GM23338 (cell line): ENCODE data around the gene TMEM176B. TPM values are rescaled to one million over a fixed set of nuclear protein-coding genes. Genes with fewer than 3 reads are reported as not detected.

ENCODE experiments used
- ATAC-seq: fragments of 200-7000 bp; cut with Tn5 transposase; 3 replicates; pipeline ENCODE4 v1.9.1; 2020
- DNase-seq: peaks from one replicate; pipeline ENCODE4 v3.0.0-alpha.2; 2015; ENCODE audit warnings: low spot score
- H2AFZ ChIP-seq: fragments of 200-600 bp; sonication (generic); 2 replicates; pipeline ENCODE4 v1.8.0; 2016; ENCODE audit warnings: antibody characterized with exemption, mild to moderate bottlenecking, moderate library complexity
- H3F3A ChIP-seq: fragments of 200-600 bp; sonication (generic); replicated peaks from 2 replicates; pipeline ENCODE4 v1.8.0; 2017; ENCODE audit warnings: antibody characterized with exemption, mixed run types, low read depth
- H3K27ac ChIP-seq: fragments of 200-600 bp; sonication (generic); 2 replicates; pipeline ENCODE4 v1.6.1; 2016; ENCODE audit warnings: low read depth
- H3K27me3 ChIP-seq: fragments of 200-600 bp; sonication (generic); 2 replicates; pipeline ENCODE4 v1.8.0; 2016; ENCODE audit warnings: mild to moderate bottlenecking, mixed run types, moderate library complexity; ENCODE audit not compliant: insufficient read depth
- H3K36me3 ChIP-seq: fragments of 200-600 bp; sonication (generic); 2 replicates; pipeline ENCODE4 v1.8.0; 2016; ENCODE audit warnings: mild to moderate bottlenecking; ENCODE audit not compliant: insufficient read depth
- H3K4me1 ChIP-seq: fragments of 200-600 bp; sonication (generic); 2 replicates; pipeline ENCODE4 v1.8.0; 2016; ENCODE audit warnings: mild to moderate bottlenecking, moderate library complexity; ENCODE audit not compliant: insufficient read depth
- H3K4me2 ChIP-seq: fragments of 200-600 bp; sonication (generic); 2 replicates; pipeline ENCODE4 v1.7.1; 2017; ENCODE audit warnings: mixed run types
- H3K4me3 ChIP-seq: fragments of 200-600 bp; sonication (generic); 2 replicates; pipeline ENCODE4 v1.6.1; 2016; ENCODE audit warnings: mixed run types
- H3K79me2 ChIP-seq: fragments of 200-600 bp; sonication (generic); replicated peaks from 2 replicates; pipeline ENCODE4 v1.8.0; 2017; ENCODE audit warnings: mild to moderate bottlenecking; ENCODE audit not compliant: insufficient read depth
- H3K9me2 ChIP-seq: fragments of 200-600 bp; sonication (generic); 2 replicates; pipeline ENCODE4 v1.8.0; 2017; ENCODE audit not compliant: insufficient read depth
- H4K20me1 ChIP-seq: fragments of 200-600 bp; sonication (generic); replicated peaks from 2 replicates; pipeline ENCODE4 v1.8.0; 2017; ENCODE audit warnings: mild to moderate bottlenecking; ENCODE audit not compliant: insufficient read depth
- H3K27ac Mint-ChIP-seq: 2 replicates; pipeline ENCODE4 v1.8.0; 2020; ENCODE audit warnings: inconsistent platforms, mild to moderate bottlenecking, moderate library complexity, mixed read lengths
- H3K27me3 Mint-ChIP-seq: 3 replicates; pipeline ENCODE4 v1.8.0; 2022; ENCODE audit warnings: low read depth, mild to moderate bottlenecking, moderate library complexity, mixed read lengths, inconsistent platforms; ENCODE audit not compliant: insufficient read depth, poor library complexity
- H3K36me3 Mint-ChIP-seq: 3 replicates; pipeline ENCODE4 v1.8.0; 2021; ENCODE audit warnings: low read depth, mild to moderate bottlenecking, inconsistent platforms, moderate library complexity, mixed read lengths
- H3K4me1 Mint-ChIP-seq: 3 replicates; pipeline ENCODE4 v1.8.0; 2020; ENCODE audit warnings: mild to moderate bottlenecking, inconsistent platforms, mixed read lengths
- H3K4me3 Mint-ChIP-seq: 3 replicates; pipeline ENCODE4 v1.8.0; 2021; ENCODE audit warnings: moderate library complexity, mild to moderate bottlenecking, inconsistent platforms, mixed read lengths
- H3K9me3 Mint-ChIP-seq: 3 replicates; pipeline ENCODE4 v1.8.0; 2020; ENCODE audit warnings: moderate library complexity, mild to moderate bottlenecking, inconsistent platforms, mixed read lengths
- CREB1 ChIP-seq: fragments of 250-450 bp; sonication (Bioruptor Pico); IDR thresholded peaks from 2 replicates; pipeline ENCODE4 v1.5.0; 2020; ENCODE audit warnings: low read depth, mild to moderate bottlenecking, moderate library complexity
- CTCF ChIP-seq, 2 experiments: fragments of 200-600 bp in 1 of 2; sonication (generic) in 1 of 2; conservative IDR thresholded peaks; 2 replicates each; pipeline versions ENCODE4 v1.5.1 to v1.6.1; 2016 to 2017; ENCODE audit warnings: antibody characterized with exemption in 2 of 2, low read depth in 2 of 2, mild to moderate bottlenecking in 2 of 2, moderate library complexity in 1 of 2
- ETS1 ChIP-seq: IDR thresholded peaks from 2 replicates; pipeline ENCODE4 v1.6.1; 2016; ENCODE audit warnings: antibody characterized with exemption
- EZH2 ChIP-seq: fragments of 200-600 bp; sonication (generic); IDR thresholded peaks from one replicate; pipeline ENCODE4 v1.8.0; 2017; ENCODE audit warnings: antibody characterized with exemption, mild to moderate bottlenecking, low read depth; ENCODE audit not compliant: unreplicated experiment
- EZH2phosphoT487 ChIP-seq: fragments of 200-600 bp; sonication (generic); IDR thresholded peaks from one replicate; pipeline ENCODE4 v1.8.1; 2018; ENCODE audit warnings: antibody characterized with exemption; ENCODE audit not compliant: unreplicated experiment
- JUNB ChIP-seq: IDR thresholded peaks from one replicate; pipeline ENCODE4 v1.6.1; 2016; ENCODE audit warnings: antibody characterized with exemption; ENCODE audit not compliant: unreplicated experiment
- NANOG ChIP-seq: IDR thresholded peaks from 2 replicates; pipeline ENCODE4 v1.6.1; 2016; ENCODE audit warnings: antibody characterized with exemption, borderline replicate concordance
- POLR2AphosphoS5 ChIP-seq: IDR thresholded peaks from 2 replicates; pipeline ENCODE4 v1.6.1; 2016; ENCODE audit warnings: antibody characterized with exemption, low read depth
- REST ChIP-seq: IDR thresholded peaks from one replicate; pipeline ENCODE4 v1.6.1; 2018; ENCODE audit warnings: antibody characterized with exemption; ENCODE audit not compliant: unreplicated experiment
- ZNF114 ChIP-seq: fragments of 250-450 bp; sonication (Bioruptor Pico); IDR thresholded peaks from 2 replicates; pipeline ENCODE4 v1.5.0; 2020; ENCODE audit warnings: mild to moderate bottlenecking, moderate library complexity
- ZNF331 ChIP-seq: fragments of 250-450 bp; sonication (Bioruptor Pico); IDR thresholded peaks from 2 replicates; pipeline ENCODE4 v1.5.0; 2020; ENCODE audit warnings: low read depth, mild to moderate bottlenecking, moderate library complexity
- ZNF462 ChIP-seq: fragments of 250-450 bp; sonication (Bioruptor Pico); IDR thresholded peaks from 2 replicates; pipeline ENCODE4 v1.5.0; 2020; ENCODE audit warnings: mild to moderate bottlenecking, moderate library complexity
- polyA plus RNA-seq: library from polyadenylated mRNA; unstranded; fragments of >200 nt; fragmentation: Nextera tagmentation; extraction: Ambion mirVana; gene quantifications from 2 replicates; pipeline ENCODE4 v1.2.1, GENCODE V29; 2016
- total RNA-seq: library from RNA; depleted of rRNA; stranded (reverse); fragments of >200 nt; shearing (Covaris generic); gene quantifications from 2 replicates; pipeline ENCODE4 v1.2.3, GENCODE V29; 2014

Gene TMEM176B
- total and polyA plus RNA-seq, 2 experiments from 2014 or later = 0.35 to 0.42 TPM

DNA sequence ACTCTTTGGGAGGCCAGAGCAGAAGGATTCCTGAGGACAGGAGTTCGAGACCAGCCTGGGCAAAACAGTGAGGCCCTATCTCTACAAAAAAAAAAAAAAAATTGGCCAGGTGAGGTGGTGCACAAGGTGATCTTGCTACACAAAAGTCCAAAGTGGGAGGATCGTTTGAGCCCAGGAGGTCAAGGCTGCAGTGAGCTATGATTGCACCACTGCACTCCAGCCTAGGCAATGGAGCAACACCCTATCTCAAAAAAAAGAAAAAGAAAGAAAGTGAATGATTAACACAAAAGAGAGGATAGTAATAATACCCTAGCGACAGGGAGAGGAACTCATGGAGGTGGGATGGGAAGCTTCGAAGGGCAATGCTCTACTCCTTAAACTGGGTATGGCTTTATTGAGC is 30.4 kb downstream of the TMEM176B start (continued):
- TF ChIP-seq CTCF (conservative IDR thresholded peaks at IDR 0.05; ENCODE audit: low read depth in 2 of 2) (no peak), EZH2 (no peak), EZH2phosphoT487 (no peak), NANOG (no peak), REST (no peak), CREB1 (CRISPR knock-in tag) (no peak), JUNB (no peak), ZNF114 (no peak)

DNA sequence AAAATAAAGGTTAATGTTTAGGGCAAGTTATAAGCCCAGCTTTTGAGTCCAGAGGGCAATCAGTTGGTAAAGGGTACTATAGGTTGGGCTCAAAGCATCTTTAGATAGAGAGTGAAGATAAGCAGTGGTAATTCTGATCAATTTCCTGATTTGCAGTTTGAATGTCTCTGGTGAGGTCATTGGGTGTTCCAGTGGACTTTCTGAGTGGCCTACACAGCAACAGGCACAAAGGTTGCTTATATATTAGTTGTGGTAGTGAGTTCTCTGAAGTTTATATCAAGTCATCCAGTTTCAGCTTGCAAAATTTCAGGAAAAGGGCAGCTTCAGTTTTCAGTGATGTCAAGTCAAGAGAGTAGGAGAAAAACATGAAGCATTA is 33.8 kb downstream of the TMEM176B start:
- DNase-seq (no peak), ATAC-seq (no peak)
- no peak overlapping the region for H2AFZ ChIP-seq
- no peaks in the 10 kb centered on the region for H3K27me3 ChIP-seq
- H3K4me3 ChIP-seq = no peak overlapping the region
- Mint-ChIP-seq H3K4me3 (no peak overlapping the region), H3K9me3 (peaks cover 3% of the 10 kb centered on the region; the same call in 1 of the 3 replicates), H3K27me3 (no peaks in the 10 kb centered on the region), H3K4me1 (peaks cover 10% of the 10 kb centered on the region), H3K36me3 (no peaks in the 10 kb centered on the region), H3K27ac (no peak overlapping the region)
- no peaks in the 10 kb centered on the region for H3K36me3 ChIP-seq
- no peaks in the 10 kb centered on the region for H3F3A ChIP-seq
- no peaks in the 10 kb centered on the region for H3K79me2 ChIP-seq
- no peak overlapping the region for H3K27ac ChIP-seq
- peaks cover 22% of the 10 kb centered on the region; the same call in 1 of the 2 replicates for H3K4me1 ChIP-seq
- no peaks in the 10 kb centered on the region for H4K20me1 ChIP-seq
- H3K4me2 ChIP-seq = no peak overlapping the region
- H3K9me2 ChIP-seq = no peaks in the 10 kb centered on the region
- TF ChIP-seq ZNF331 (CRISPR knock-in tag) (no peak), NANOG (no peak), ETS1 (no peak), POLR2AphosphoS5 (no peak), ZNF462 (CRISPR knock-in tag) (no peak), EZH2phosphoT487 (no peak), ZNF114 (no peak)
